GM19025 (cell line): ENCODE results near the gene ANKS1A.

Experiments
- ATAC-seq: cut with Tn5 transposase; IDR thresholded peaks from one replicate; pipeline ENCODE4 v1.9.1; 2021; ENCODE audit warnings: mild to moderate bottlenecking, low read depth, moderate library complexity; ENCODE audit not compliant: unreplicated experiment

The ANKS1A gene

GRCh38 chr6:35016502-35017321 lies 127.7 kb downstream of the ANKS1A start:
- no peak for ATAC-seq

GRCh38 chr6:35017411-35018181 lies 128.5 kb downstream of the ANKS1A start:
- ATAC-seq: no peak

- no peak for ATAC-seq
Measured at GRCh38 chr6:35018182-35018519, 129.1 kb downstream of the ANKS1A start.

GRCh38 chr6:35018746-35019145 lies 129.7 kb downstream of the ANKS1A start:
- ATAC-seq: no peak

- no peak for ATAC-seq
Measured at GRCh38 chr6:35019171-35019570, 130.1 kb downstream of the ANKS1A start.

GRCh38 chr6:35019831-35020230 lies 130.8 kb downstream of the ANKS1A start:
- ATAC-seq: no peak

GRCh38 chr6:35021004-35021403 lies 131.9 kb downstream of the ANKS1A start:
- ATAC-seq: no peak

- no peak for ATAC-seq
Measured at GRCh38 chr6:35023091-35024000, 134.3 kb downstream of the ANKS1A start.

- no peak for ATAC-seq
Measured at GRCh38 chr6:35024551-35025054, 135.5 kb downstream of the ANKS1A start.

- ATAC-seq: no peak
Measured at GRCh38 chr6:35025232-35026188, 136.5 kb downstream of the ANKS1A start.

GRCh38 chr6:35026434-35027222 lies 137.6 kb downstream of the ANKS1A start:
- ATAC-seq: no peak

GRCh38 chr6:35027807-35028206 lies 138.8 kb downstream of the ANKS1A start:
- no peak for ATAC-seq

- no peak for ATAC-seq
Measured at GRCh38 chr6:35028781-35029769, 140.0 kb downstream of the ANKS1A start.

GRCh38 chr6:35030099-35030498 lies 141.0 kb downstream of the ANKS1A start:
- ATAC-seq: no peak

GRCh38 chr6:35031611-35032529 lies 142.8 kb downstream of the ANKS1A start:
- ATAC-seq: no peak

GRCh38 chr6:35033683-35034082 lies 144.6 kb downstream of the ANKS1A start:
- no peak for ATAC-seq
